AG04449 (cell line): ENCODE data around the gene FKBP4.
A peak's percentile ranks its signal among the peaks of the same experiment; 100 is the strongest.

Source experiments
- CTCF ChIA-PET: fragments of 350-600 bp; formaldehyde crosslinking; extraction: SDS; loops from one replicate; lab custom pipeline; 2021; ENCODE audit warnings: antibody characterized with exemption; lab: Yijun Ruan, JAX
- POLR2A ChIA-PET: fragments of 400-600, 350-600 bp; formaldehyde crosslinking; extraction: SDS; loops from one replicate; lab custom pipeline; 2020; ENCODE audit warnings: antibody characterized with exemption, inconsistent platforms; lab: Yijun Ruan, JAX
- DNase-seq: peaks from one replicate; pipeline ENCODE4 v3.0.0-alpha.2; 2010; ENCODE audit warnings: low read depth, low spot score
- H3K4me3 ChIP-seq: 2 replicates; pipeline ENCODE4 v1.5.1; 2011; ENCODE audit warnings: low read depth, mild to moderate bottlenecking, control low read depth, low read length
- TF ChIP-seq, protein P1 (sequence below): IDR thresholded peaks from one replicate; pipeline ENCODE4 v1.5.1; 2011; ENCODE audit warnings: mild to moderate bottlenecking, moderate library complexity, low read length, control low read depth, inconsistent platforms; ENCODE audit not compliant: insufficient read depth; ENCODE audit errors: missing control alignments

FKBP4 gene

DNA sequence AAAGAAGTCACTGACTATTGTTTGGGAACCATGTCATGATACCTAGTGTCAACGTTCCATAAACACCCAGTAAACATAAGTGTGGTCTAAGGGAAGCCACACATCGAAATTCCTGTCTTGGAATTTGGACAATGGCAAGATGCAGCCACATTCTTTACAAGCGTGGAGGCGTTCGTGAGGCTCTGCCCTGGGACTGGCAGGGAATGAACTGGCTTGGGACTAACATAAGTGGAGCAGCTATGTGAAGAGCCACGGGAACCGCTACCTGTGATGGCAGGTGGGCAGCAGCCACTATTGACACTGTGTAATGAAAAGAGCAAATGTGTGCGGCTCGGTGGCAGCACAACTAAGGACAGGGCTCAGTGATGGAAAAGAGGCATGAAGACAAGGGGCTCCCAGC lies 50.0 kb downstream of the FKBP4 start:
- POLR2A ChIA-PET = no interaction called here
- DNase-seq = no peak
- TF ChIP-seq, protein P1, sequence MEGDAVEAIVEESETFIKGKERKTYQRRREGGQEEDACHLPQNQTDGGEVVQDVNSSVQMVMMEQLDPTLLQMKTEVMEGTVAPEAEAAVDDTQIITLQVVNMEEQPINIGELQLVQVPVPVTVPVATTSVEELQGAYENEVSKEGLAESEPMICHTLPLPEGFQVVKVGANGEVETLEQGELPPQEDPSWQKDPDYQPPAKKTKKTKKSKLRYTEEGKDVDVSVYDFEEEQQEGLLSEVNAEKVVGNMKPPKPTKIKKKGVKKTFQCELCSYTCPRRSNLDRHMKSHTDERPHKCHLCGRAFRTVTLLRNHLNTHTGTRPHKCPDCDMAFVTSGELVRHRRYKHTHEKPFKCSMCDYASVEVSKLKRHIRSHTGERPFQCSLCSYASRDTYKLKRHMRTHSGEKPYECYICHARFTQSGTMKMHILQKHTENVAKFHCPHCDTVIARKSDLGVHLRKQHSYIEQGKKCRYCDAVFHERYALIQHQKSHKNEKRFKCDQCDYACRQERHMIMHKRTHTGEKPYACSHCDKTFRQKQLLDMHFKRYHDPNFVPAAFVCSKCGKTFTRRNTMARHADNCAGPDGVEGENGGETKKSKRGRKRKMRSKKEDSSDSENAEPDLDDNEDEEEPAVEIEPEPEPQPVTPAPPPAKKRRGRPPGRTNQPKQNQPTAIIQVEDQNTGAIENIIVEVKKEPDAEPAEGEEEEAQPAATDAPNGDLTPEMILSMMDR = no peak
- CTCF ChIA-PET = interaction anchor here (0.8 to 11.1 kb wide), 7 partner anchors 9 to 197 kb away, joined by 3 to 90 read pairs (median 11); partner anchors contain the start of genes NRIP2 and TEX52
- H3K4me3 ChIP-seq = no peak overlapping the region

DNA sequence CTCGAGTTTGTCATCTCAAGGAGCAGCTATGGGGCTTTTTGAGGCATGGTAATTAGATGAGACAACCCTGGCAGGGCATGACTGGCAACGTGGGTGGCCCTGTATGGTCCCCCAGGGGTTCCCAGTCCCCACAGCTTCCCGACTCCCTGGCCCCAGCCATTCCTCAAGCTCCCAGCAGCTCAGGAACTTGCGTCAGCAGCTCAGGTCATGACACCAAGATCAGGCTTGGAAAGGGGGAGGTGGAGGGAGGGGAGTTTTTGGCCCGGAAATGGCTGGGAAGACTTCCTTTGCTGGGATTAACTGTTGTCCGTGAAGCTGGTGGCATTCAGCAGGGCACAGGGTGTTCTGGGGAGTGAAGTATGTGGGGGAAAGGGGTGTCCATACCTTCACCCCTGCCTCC lies 50.5 kb downstream of the FKBP4 start:
- no peak overlapping the region for H3K4me3 ChIP-seq
- POLR2A ChIA-PET = no interaction called here
- peak; percentile 34 for DNase-seq
- CTCF ChIA-PET = interaction anchor here (1.0 to 11.1 kb wide), 10 partner anchors 9 to 197 kb away, joined by 3 to 90 read pairs (median 7); partner anchors contain the start of genes NRIP2 and TEX52
- TF ChIP-seq, protein P1 = no peak

DNA sequence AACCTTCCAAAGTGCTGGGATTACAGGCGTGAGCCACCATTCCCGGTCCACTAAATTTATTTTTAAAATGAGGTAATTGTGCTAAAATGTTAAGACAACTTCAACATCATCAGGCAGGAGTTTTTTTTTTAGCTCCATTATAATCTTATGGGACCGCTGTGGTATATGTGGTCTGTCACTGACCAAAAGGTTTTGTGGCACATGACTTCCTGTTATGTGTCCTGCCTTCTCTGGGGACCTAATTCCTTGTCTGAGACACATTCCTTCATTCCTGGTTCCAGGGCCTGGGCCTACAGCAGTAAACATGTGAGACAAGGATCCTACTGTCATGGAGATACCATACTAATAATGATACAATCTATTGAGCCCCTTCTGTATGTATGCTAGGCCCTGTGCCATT lies 57.2 kb downstream of the FKBP4 start:
- TF ChIP-seq, protein P1 = no peak
- POLR2A ChIA-PET = no interaction called here
- H3K4me3 ChIP-seq = no peak overlapping the region
- CTCF ChIA-PET = interaction anchor here (1.1 to 11.1 kb wide), 6 partner anchors 9 to 190 kb away, joined by 3 to 90 read pairs (median 5); partner anchors contain the start of gene NRIP2
- no peak for DNase-seq

DNA sequence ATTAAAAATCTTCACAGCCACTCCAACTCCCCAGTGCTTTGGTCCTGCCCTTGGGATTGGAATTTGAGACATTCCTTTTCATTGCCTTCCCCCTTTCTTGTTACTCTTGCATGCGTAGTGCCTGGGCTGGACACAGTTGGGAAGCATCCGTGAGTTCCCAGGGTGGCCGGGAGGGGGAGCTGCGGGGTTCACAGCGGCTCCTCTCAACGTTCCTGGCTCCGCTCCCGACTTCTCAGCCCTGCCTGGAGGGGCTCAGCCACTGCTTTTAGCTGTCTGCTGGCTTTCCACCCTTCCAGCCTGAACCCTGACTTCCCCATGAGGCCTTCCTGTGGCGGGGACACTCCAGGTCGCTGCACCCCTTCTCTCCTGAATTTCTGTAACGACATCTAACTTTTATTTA lies 58.9 kb downstream of the FKBP4 start:
- ChIA-PET CTCF (interaction anchor here (0.5 to 11.1 kb wide), 25 partner anchors 8 to 207 kb away, joined by 3 to 90 read pairs (median 5); partner anchors contain the start of genes FOXM1, NRIP2 and RHNO1), POLR2A (no interaction called here)
- DNase-seq = no peak
- TF ChIP-seq, protein P1 = peak; percentile 94
- H3K4me3 ChIP-seq = no peak overlapping the region
